ENCODE data around the gene DPH3.

- TF ChIP-seq POLR2A (IDR thresholded peaks at IDR 0.05) (no peak), CTCF (IDR thresholded peaks at IDR 0.05) (no peak)
These were observed 11.1 kb downstream of the DPH3 start for GRCh38 chr3:16253601-16254000.

All from ovary (tissue), 3 donors.